H1 (cell line): ENCODE data around the gene HOGA1. TPM values are rescaled to one million over a fixed set of nuclear protein-coding genes. Genes with fewer than 3 reads are reported as not detected.

Experiments used
- CBX5 ChIP-seq: fragments of 300-800, 300-1000 bp; sonication (generic); IDR thresholded peaks from 2 replicates; pipeline ENCODE4 v1.7.1; 2016; ENCODE audit warnings: antibody characterized with exemption, low read length, low read depth
- CEBPB ChIP-seq: IDR thresholded peaks from 2 replicates; pipeline ENCODE4 v1.6.1; 2012; ENCODE audit warnings: low read depth, low read length
- CHD7 ChIP-seq: fragments of 300-600 bp; sonication (generic); IDR thresholded peaks from 2 replicates; pipeline ENCODE4 v1.7.1; 2012; ENCODE audit warnings: low read length, moderate library complexity, mild to moderate bottlenecking, inconsistent platforms; ENCODE audit not compliant: insufficient replicate concordance
- GABPA ChIP-seq: IDR thresholded peaks from 2 replicates; pipeline ENCODE4 v1.6.1; 2011; ENCODE audit warnings: mild to moderate bottlenecking, low read length, moderate library complexity, borderline replicate concordance; ENCODE audit not compliant: insufficient read depth
- POLR2A ChIP-seq, 2 experiments: IDR thresholded peaks; 1 replicate in 1 of 2; 2 replicates in 1 of 2; pipeline ENCODE4 v1.6.1; 2011; ENCODE audit warnings: low read depth in 2 of 2, low read length in 2 of 2, mild to moderate bottlenecking in 2 of 2; ENCODE audit errors: control extremely low read depth in 1 of 2
- SP4 ChIP-seq: IDR thresholded peaks from 2 replicates; pipeline ENCODE4 v1.6.1; 2012; ENCODE audit warnings: low read length, inconsistent platforms
- TBP ChIP-seq: IDR thresholded peaks from 2 replicates; pipeline ENCODE4 v1.6.1; 2011; ENCODE audit warnings: low read depth, low read length, improper control_type of control experiment
- polyA plus RNA-seq, 7 experiments: library from polyadenylated mRNA; depleted of rRNA in 3 of 7; stranded (reverse) in 5 of 7; unstranded in 2 of 7; fragments of >200 nt in 5 of 7; fragments of 200-250 nt in 2 of 7; gene quantifications; 1 replicate in 5 of 7; 2 replicates in 1 of 7; 4 replicates in 1 of 7; pipeline versions ENCODE4 v1.2.1 to v1.2.3, GENCODE V29; 2011 to 2013; ENCODE audit warnings: missing spikeins in 2 of 7, mixed read lengths in 2 of 7
- total RNA-seq: library from RNA; stranded (reverse); fragmentation: NEBNext Ultra II Directional; extraction: Animal tissue kit (Norgen Biotek cat#: 25700); gene quantifications from 2 replicates; pipeline ENCODE4 v1.2.1, GENCODE V29; 2021
- TF ChIP-seq, protein P1 (sequence below), 3 experiments: IDR thresholded peaks; 1 replicate in 2 of 3; 2 replicates in 1 of 3; pipeline versions ENCODE4 v1.5.1 to v1.6.1; 2011; ENCODE audit warnings: low read length in 3 of 3, mild to moderate bottlenecking in 3 of 3, inconsistent platforms in 2 of 3, low read depth in 1 of 3, moderate library complexity in 1 of 3; ENCODE audit not compliant: insufficient read depth in 1 of 3; ENCODE audit errors: control extremely low read depth in 1 of 3

Gene HOGA1
- total and polyA plus RNA-seq, 2 of the 8 experiments (the other 6 are each of a cell fraction or from before 2014, with no cell fraction given): 0.28 to 1.00 TPM

GRCh38 chr10:97572214-97572989, 11.8 kb upstream of the HOGA1 start, which contains the start of gene ANKRD2 (continued):
- TF ChIP-seq CHD7 (no peak), CEBPB (0 out of 2 replicates have a peak, but pooled peaks have one; percentile 14), TBP (peak; percentile 40; the same call in 1 of the 2 replicates), POLR2A (IDR thresholded peaks at IDR 0.05; ENCODE audit: control extremely low read depth in 1 of 2, low read depth in 2 of 2, low read length in 2 of 2) (no peak), SP4 (no peak), GABPA (peak; percentile 66; the same call in 1 of the 2 replicates), CBX5 (no peak)
- TF ChIP-seq, protein P1, sequence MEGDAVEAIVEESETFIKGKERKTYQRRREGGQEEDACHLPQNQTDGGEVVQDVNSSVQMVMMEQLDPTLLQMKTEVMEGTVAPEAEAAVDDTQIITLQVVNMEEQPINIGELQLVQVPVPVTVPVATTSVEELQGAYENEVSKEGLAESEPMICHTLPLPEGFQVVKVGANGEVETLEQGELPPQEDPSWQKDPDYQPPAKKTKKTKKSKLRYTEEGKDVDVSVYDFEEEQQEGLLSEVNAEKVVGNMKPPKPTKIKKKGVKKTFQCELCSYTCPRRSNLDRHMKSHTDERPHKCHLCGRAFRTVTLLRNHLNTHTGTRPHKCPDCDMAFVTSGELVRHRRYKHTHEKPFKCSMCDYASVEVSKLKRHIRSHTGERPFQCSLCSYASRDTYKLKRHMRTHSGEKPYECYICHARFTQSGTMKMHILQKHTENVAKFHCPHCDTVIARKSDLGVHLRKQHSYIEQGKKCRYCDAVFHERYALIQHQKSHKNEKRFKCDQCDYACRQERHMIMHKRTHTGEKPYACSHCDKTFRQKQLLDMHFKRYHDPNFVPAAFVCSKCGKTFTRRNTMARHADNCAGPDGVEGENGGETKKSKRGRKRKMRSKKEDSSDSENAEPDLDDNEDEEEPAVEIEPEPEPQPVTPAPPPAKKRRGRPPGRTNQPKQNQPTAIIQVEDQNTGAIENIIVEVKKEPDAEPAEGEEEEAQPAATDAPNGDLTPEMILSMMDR (IDR thresholded peaks at IDR 0.05; ENCODE audit: control extremely low read depth in 1 of 3, insufficient read depth in 1 of 3, low read depth in 1 of 3, low read length in 3 of 3): peak; percentile 96 to 99 (median 98)
